ENCODE results near the gene HTRA3.

GRCh38 chr4:8283161-8283560, 13.6 kb downstream of the HTRA3 start:
- TF ChIP-seq CTCF (IDR thresholded peaks at IDR 0.05) = no peak
- TF ChIP-seq POLR2A (IDR thresholded peaks at IDR 0.05) = no peak

All from lower leg skin (tissue), 3 donors.